IMR-90 (cell line): ENCODE data around the gene NOBOX.
"Not testable (repeated sequence)": the region's sequence is repeated elsewhere in the genome, so short reads cannot be mapped to it uniquely, and the experiment has no call there.

Experiments used
- BHLHE40 ChIP-seq: fragments of 150-350 bp; IDR thresholded peaks from 2 replicates; pipeline ENCODE4 v1.6.1; 2016; ENCODE audit warnings: mild to moderate bottlenecking, low read depth, low read length
- CEBPB ChIP-seq: IDR thresholded peaks from 2 replicates; pipeline ENCODE4 v1.6.1; 2012; ENCODE audit warnings: low read depth, low read length, improper control_type of control experiment
- CHD1 ChIP-seq: IDR thresholded peaks from 2 replicates; pipeline ENCODE4 v1.6.1; 2012; ENCODE audit warnings: low read depth, low read length, improper control_type of control experiment
- MAZ ChIP-seq: IDR thresholded peaks from 2 replicates; pipeline ENCODE4 v1.6.1; 2012; ENCODE audit warnings: low read depth, mild to moderate bottlenecking, low read length, improper control_type of control experiment, moderate library complexity, borderline replicate concordance
- NFE2L2 ChIP-seq: fragments of 150-350 bp; IDR thresholded peaks from 2 replicates; pipeline ENCODE4 v1.6.1; 2016; ENCODE audit warnings: low read depth, mild to moderate bottlenecking, low read length
- POLR2A ChIP-seq: IDR thresholded peaks from 2 replicates; pipeline ENCODE4 v1.6.1; 2012; ENCODE audit warnings: mild to moderate bottlenecking, low read depth, low read length
- RAD21 ChIP-seq: IDR thresholded peaks from 2 replicates; pipeline ENCODE4 v1.6.1; 2012; ENCODE audit warnings: low read length, improper control_type of control experiment
- RCOR1 ChIP-seq: IDR thresholded peaks from 2 replicates; pipeline ENCODE4 v1.6.1; 2012; ENCODE audit warnings: mild to moderate bottlenecking, low read length, improper control_type of control experiment; ENCODE audit not compliant: insufficient replicate concordance
- RFX5 ChIP-seq: IDR thresholded peaks from 2 replicates; pipeline ENCODE4 v1.8.0; 2012; ENCODE audit warnings: low read depth, mild to moderate bottlenecking, low read length, moderate library complexity
- SMC3 ChIP-seq: fragments of 150-350 bp; IDR thresholded peaks from 2 replicates; pipeline ENCODE4 v1.6.1; 2016; ENCODE audit warnings: low read depth, mild to moderate bottlenecking, antibody characterized with exemption, low read length, moderate library complexity
- TF ChIP-seq, protein P1 (sequence below): conservative IDR thresholded peaks from 2 replicates; pipeline ENCODE4 v1.5.1; 2012; ENCODE audit warnings: mild to moderate bottlenecking, low read depth, low read length, improper control_type of control experiment
- TF ChIP-seq, protein P2 (sequence below): fragments of 150-350 bp; IDR thresholded peaks from 2 replicates; pipeline ENCODE4 v1.6.1; 2017; ENCODE audit warnings: mild to moderate bottlenecking, antibody characterized with exemption, low read length, low read depth

DNA sequence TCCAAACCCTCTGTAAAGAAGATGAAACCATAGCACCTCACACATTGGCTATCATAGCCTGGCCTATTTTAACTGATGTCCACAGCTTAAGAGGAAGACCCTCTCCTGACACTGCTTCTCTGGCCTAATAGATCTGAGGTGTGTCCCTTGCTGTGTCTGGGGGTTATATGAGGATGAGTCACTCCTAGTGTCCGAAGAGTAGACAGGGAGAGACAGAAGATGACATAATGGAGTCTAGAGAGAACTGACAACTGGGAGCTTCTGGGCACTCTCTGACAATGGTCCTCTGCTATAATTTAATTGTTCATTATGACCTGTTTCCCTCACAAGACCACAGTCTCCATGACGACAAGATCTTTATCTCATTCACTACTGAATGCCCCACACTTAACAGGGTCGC lies 41.4 kb downstream of the NOBOX start:
- TF ChIP-seq, protein P1, sequence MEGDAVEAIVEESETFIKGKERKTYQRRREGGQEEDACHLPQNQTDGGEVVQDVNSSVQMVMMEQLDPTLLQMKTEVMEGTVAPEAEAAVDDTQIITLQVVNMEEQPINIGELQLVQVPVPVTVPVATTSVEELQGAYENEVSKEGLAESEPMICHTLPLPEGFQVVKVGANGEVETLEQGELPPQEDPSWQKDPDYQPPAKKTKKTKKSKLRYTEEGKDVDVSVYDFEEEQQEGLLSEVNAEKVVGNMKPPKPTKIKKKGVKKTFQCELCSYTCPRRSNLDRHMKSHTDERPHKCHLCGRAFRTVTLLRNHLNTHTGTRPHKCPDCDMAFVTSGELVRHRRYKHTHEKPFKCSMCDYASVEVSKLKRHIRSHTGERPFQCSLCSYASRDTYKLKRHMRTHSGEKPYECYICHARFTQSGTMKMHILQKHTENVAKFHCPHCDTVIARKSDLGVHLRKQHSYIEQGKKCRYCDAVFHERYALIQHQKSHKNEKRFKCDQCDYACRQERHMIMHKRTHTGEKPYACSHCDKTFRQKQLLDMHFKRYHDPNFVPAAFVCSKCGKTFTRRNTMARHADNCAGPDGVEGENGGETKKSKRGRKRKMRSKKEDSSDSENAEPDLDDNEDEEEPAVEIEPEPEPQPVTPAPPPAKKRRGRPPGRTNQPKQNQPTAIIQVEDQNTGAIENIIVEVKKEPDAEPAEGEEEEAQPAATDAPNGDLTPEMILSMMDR = not testable (repeated sequence)
- not testable (repeated sequence) for TF ChIP-seq BHLHE40, POLR2A, MAZ, RAD21, SMC3, CHD1, CEBPB, RCOR1, RFX5, NFE2L2
- TF ChIP-seq, protein P2, sequence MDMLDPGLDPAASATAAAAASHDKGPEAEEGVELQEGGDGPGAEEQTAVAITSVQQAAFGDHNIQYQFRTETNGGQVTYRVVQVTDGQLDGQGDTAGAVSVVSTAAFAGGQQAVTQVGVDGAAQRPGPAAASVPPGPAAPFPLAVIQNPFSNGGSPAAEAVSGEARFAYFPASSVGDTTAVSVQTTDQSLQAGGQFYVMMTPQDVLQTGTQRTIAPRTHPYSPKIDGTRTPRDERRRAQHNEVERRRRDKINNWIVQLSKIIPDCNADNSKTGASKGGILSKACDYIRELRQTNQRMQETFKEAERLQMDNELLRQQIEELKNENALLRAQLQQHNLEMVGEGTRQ = not testable (repeated sequence)
